BE2C (cell line): ENCODE data around the gene NHLRC1.
A peak's percentile ranks its signal among the peaks of the same experiment; 100 is the strongest.

Experiments used
- DNase-seq: peaks from one replicate; pipeline ENCODE4 v3.0.0-alpha.2; 2020
- H3K27me3 ChIP-seq: fragments of 250-450 bp; sonication (Bioruptor Pico); 2 replicates; pipeline ENCODE4 v1.5.1; 2020; ENCODE audit warnings: mild to moderate bottlenecking
- H3K36me3 ChIP-seq: fragments of 250-450 bp; sonication (Bioruptor Pico); 2 replicates; pipeline ENCODE4 v1.5.1; 2020; ENCODE audit warnings: mild to moderate bottlenecking
- H3K4me1 ChIP-seq: fragments of 250-450 bp; sonication (Bioruptor Pico); 2 replicates; pipeline ENCODE4 v1.5.1; 2020
- H3K4me3 ChIP-seq: 2 replicates; pipeline ENCODE4 v1.5.1; 2011; ENCODE audit warnings: low read depth, low read length
- H3K9me3 ChIP-seq: fragments of 250-450 bp; sonication (Bioruptor Pico); 2 replicates; pipeline ENCODE4 v1.5.1; 2020
- CTCF ChIP-seq: IDR thresholded peaks from 2 replicates; pipeline ENCODE4 v1.5.1; 2012; ENCODE audit warnings: mild to moderate bottlenecking, low read depth, low read length

Gene NHLRC1

GRCh38 chr6:18162401-18162800 is 39.9 kb upstream of the NHLRC1 start:
- TF ChIP-seq CTCF: no peak
- H3K4me1 ChIP-seq: no peaks in the 10 kb centered on the region
- H3K4me3 ChIP-seq: no peak overlapping the region
- no peaks in the 10 kb centered on the region for H3K9me3 ChIP-seq
- no peak for DNase-seq
- H3K27me3 ChIP-seq: no peaks in the 10 kb centered on the region
- peaks cover 3% of the 10 kb centered on the region; the same call in 1 of the 2 replicates for H3K36me3 ChIP-seq

GRCh38 chr6:18161431-18161830 is 39.0 kb upstream of the NHLRC1 start:
- TF ChIP-seq CTCF: no peak
- no peaks in the 10 kb centered on the region for H3K9me3 ChIP-seq
- H3K4me1 ChIP-seq: no peaks in the 10 kb centered on the region
- H3K4me3 ChIP-seq: no peak overlapping the region
- no peaks in the 10 kb centered on the region for H3K27me3 ChIP-seq
- DNase-seq: no peak
- peaks cover 3% of the 10 kb centered on the region; the same call in 1 of the 2 replicates for H3K36me3 ChIP-seq

- TF ChIP-seq CTCF: no peak
- Histone ChIP-seq H3K27me3 (no peaks in the 10 kb centered on the region), H3K9me3 (no peaks in the 10 kb centered on the region), H3K36me3 (peaks cover 3% of the 10 kb centered on the region; the same call in 1 of the 2 replicates), H3K4me1 (no peaks in the 10 kb centered on the region), H3K4me3 (no peak overlapping the region)
- no peak for DNase-seq
These were observed 38.4 kb upstream of the NHLRC1 start for GRCh38 chr6:18160911-18161310.

GRCh38 chr6:18155864-18156421 is 33.5 kb upstream of the NHLRC1 start:
- peak overlapping the region; percentile 91 for H3K4me3 ChIP-seq

DNA sequence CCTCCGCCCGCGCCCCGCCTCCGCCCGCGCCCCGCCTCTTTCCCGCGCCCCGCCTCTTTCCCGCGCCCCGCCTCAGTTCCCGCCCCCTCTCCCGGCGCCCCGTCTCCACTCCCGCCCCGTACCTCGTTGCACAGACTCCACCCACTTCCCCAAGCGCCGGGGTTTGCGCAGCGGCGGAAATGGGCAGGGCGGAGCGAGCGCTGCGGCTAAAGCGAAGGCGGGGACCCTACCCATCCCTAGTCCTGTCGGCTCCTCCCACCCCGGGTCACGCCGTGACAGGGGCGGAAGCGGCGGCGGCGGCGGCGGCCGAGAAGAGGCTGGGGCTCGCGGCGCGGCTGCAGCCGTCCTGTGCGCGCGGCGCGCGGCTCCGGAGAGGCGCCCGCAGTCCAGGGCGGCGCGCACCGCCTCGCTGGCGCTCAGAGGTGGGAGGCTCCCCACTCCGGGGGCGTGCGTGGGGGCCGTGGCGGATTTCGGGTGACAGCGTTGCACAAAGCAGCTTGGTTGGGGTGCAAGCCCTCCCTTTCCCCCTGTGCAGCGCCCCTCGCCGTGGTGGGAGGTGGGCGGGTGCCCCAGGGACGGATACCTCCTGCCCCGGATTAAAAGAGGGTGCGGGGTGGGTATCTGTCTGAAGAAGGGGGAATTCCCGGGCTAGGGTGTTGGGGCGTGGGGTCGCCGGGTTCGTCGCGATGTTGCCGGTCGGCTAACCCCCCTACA is 32.8 kb upstream of the NHLRC1 start, which contains the start of gene KDM1B:
TSS of gene KDM1B (plus strand) at position 273 of the 714 bp plus-strand sequence. CDS start 4,474 bp downstream, outside the sequence.
- H3K36me3 ChIP-seq: no peaks in the 10 kb centered on the region
- DNase-seq: peak; percentile 98
- peak within 1 kb of the TSS; percentile 91 for H3K4me3 ChIP-seq
- H3K27me3 ChIP-seq: no peaks in the 10 kb centered on the region
- no peaks in the 10 kb centered on the region for H3K4me1 ChIP-seq
- H3K9me3 ChIP-seq: no peaks in the 10 kb centered on the region
- TF ChIP-seq CTCF: no peak

More at GRCh38 chr6:18155864-18156421, 33.5 kb upstream of the NHLRC1 start:
- peak; percentile 35 for TF ChIP-seq CTCF
- no peaks in the 10 kb centered on the region for H3K9me3 ChIP-seq
- H3K27me3 ChIP-seq: no peaks in the 10 kb centered on the region
- H3K36me3 ChIP-seq: no peaks in the 10 kb centered on the region; the same call in 1 of the 2 replicates
- DNase-seq: peak; percentile 46
- H3K4me1 ChIP-seq: no peaks in the 10 kb centered on the region

DNA sequence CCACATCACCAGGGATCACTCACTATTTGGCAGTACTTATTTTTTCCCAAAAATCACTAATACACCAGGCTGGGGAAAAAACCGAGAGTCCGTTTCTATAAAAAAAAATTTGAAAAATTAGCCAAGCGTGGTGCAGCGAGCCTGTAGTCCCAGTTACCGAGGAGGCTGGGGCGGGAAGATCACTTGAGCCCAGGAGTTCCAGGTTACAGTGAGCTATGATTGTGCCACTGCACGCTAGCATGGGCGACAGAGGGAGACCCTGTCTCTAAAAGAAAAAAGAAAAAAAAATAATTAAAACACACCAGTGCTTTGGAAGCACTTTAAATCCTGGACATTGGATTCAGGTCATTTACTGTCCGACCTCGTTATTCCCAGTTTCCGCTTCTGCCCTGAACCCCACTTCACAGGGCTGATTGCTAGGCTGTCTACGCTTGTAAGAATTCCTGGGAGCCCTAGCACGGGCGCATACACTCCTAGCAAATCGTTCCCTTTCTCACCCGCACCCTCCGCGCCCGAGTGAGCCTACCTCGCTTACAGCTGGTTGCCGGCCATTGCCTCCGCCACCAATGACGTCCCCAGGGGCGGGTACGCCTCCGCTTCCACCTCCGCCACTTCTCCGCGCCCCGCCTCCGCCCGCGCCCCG is 32.2 kb upstream of the NHLRC1 start, which contains the start of gene TPMT:
TSS of gene TPMT (minus strand) at position 571 of the 643 bp plus-strand sequence. CDS start 5,950 bp downstream, outside the sequence.
- no peak for DNase-seq
- H3K27me3 ChIP-seq: no peaks in the 10 kb centered on the region
- H3K4me3 ChIP-seq: peak within 1 kb of the TSS; percentile 91

More for the DNA sequence above, 32.2 kb upstream of the NHLRC1 start, which contains the start of gene TPMT:
- H3K36me3 ChIP-seq: no peaks in the 10 kb centered on the region
- no peaks in the 10 kb centered on the region for H3K4me1 ChIP-seq
- H3K9me3 ChIP-seq: no peaks in the 10 kb centered on the region
- TF ChIP-seq CTCF: no peak
